IMR-90 (cell line): ENCODE measurements around the gene TCIRG1.

Experiments used
- CTCF ChIP-seq: conservative IDR thresholded peaks from 2 replicates; pipeline ENCODE4 v1.5.1; 2012; ENCODE audit warnings: mild to moderate bottlenecking, low read depth, low read length, improper control_type of control experiment
- MXI1 ChIP-seq: IDR thresholded peaks from 2 replicates; pipeline ENCODE4 v1.6.1; 2012; ENCODE audit warnings: low read depth, mild to moderate bottlenecking, low read length, moderate library complexity, borderline replicate concordance
- POLR2A ChIP-seq: IDR thresholded peaks from 2 replicates; pipeline ENCODE4 v1.6.1; 2012; ENCODE audit warnings: mild to moderate bottlenecking, low read depth, low read length
- RAD21 ChIP-seq: IDR thresholded peaks from 2 replicates; pipeline ENCODE4 v1.6.1; 2012; ENCODE audit warnings: low read length, improper control_type of control experiment
- RFX5 ChIP-seq: IDR thresholded peaks from 2 replicates; pipeline ENCODE4 v1.8.0; 2012; ENCODE audit warnings: low read depth, mild to moderate bottlenecking, low read length, moderate library complexity
- SMC3 ChIP-seq: fragments of 150-350 bp; IDR thresholded peaks from 2 replicates; pipeline ENCODE4 v1.6.1; 2016; ENCODE audit warnings: low read depth, mild to moderate bottlenecking, antibody characterized with exemption, low read length, moderate library complexity

- no peak for TF ChIP-seq MXI1
- TF ChIP-seq CTCF: no peak
- no peak for TF ChIP-seq POLR2A
- TF ChIP-seq RFX5: no peak
- TF ChIP-seq RAD21: no peak
- TF ChIP-seq SMC3: no peak
Observed at GRCh38 chr11:68071281-68072048, 32.6 kb downstream of the TCIRG1 start.
